ENCODE data around the gene MEMO1.

MEMO1 gene

GRCh38 chr2:31935370-31935769, 75.4 kb downstream of the MEMO1 start:
- no peak overlapping the region for H3K27ac ChIP-seq
- TF ChIP-seq ZFX (IDR thresholded peaks at IDR 0.05) = no peak
- TF ChIP-seq, protein P1, sequence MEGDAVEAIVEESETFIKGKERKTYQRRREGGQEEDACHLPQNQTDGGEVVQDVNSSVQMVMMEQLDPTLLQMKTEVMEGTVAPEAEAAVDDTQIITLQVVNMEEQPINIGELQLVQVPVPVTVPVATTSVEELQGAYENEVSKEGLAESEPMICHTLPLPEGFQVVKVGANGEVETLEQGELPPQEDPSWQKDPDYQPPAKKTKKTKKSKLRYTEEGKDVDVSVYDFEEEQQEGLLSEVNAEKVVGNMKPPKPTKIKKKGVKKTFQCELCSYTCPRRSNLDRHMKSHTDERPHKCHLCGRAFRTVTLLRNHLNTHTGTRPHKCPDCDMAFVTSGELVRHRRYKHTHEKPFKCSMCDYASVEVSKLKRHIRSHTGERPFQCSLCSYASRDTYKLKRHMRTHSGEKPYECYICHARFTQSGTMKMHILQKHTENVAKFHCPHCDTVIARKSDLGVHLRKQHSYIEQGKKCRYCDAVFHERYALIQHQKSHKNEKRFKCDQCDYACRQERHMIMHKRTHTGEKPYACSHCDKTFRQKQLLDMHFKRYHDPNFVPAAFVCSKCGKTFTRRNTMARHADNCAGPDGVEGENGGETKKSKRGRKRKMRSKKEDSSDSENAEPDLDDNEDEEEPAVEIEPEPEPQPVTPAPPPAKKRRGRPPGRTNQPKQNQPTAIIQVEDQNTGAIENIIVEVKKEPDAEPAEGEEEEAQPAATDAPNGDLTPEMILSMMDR (conservative IDR thresholded peaks at IDR 0.05) = no peak

DNA sequence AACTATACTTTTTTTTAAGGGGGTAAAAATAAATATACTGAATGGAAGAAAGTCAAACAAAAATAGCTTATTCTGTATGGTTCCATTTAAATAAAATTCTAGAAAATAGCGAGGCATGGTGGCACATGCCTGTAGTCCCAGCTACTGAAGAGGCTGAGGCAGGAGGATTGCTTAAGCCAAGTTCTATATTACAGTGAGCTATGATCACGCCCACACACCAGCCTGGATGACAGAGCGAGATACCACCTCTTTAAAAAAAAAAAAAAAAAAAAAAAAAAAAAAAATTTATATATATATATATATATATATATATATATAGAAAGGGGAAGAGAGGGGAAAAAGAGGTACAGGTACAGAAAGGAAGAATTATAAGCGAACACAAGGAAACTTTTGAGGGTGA, 77.7 kb downstream of the MEMO1 start:
- TF ChIP-seq, protein P1 (conservative IDR thresholded peaks at IDR 0.05) = no peak
- no peak overlapping the region for H3K27ac ChIP-seq

DNA sequence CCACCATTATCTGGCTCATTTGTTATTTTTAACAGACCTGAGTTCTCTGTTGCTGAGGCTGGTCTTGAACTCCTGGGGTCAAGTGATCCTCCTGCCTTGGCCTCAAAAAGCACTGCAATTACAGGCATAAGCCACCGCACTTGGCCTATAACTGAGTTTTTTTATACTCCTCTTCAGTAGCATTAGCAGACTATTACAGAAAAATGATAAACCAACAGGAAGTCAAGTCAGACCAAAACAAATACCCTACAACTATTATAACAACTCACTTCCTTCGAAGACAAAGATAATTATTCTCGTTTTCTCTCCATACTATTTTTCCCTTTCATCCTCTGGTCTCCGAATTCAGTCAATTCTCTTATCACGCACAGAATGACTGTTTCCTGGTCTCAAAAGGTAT, 78.2 kb downstream of the MEMO1 start:
- TF ChIP-seq ZFX (IDR thresholded peaks at IDR 0.05) = no peak
- TF ChIP-seq, protein P1 (conservative IDR thresholded peaks at IDR 0.05) = no peak
- no peak overlapping the region for H3K27ac ChIP-seq

- TF ChIP-seq ZFX (IDR thresholded peaks at IDR 0.05) = no peak
- TF ChIP-seq, protein P1 (conservative IDR thresholded peaks at IDR 0.05) = no peak
- H3K27ac ChIP-seq = no peak overlapping the region
These were observed 78.9 kb downstream of the MEMO1 start for GRCh38 chr2:31931916-31932315.

DNA sequence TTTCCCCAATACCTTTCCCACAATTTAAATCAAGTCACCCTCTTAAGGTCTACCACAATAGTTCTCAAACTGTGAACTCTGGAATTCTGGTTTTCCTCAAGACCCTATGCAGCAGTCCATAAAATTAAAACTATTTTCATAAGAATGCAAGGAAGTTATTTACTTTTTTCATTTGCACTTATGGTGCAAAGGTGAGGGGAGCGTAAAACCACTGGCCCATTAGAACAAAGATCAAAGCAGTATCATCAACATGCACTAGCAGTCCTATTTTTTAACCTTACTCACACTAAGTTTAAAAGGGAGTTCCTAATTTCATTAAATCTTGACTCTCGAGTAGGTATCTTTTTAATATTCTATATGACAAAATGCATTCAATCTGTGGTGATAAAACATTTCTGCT, 85.3 kb downstream of the MEMO1 start:
- H3K27ac ChIP-seq = no peak overlapping the region
- TF ChIP-seq, protein P1 (conservative IDR thresholded peaks at IDR 0.05) = no peak
- no peak for TF ChIP-seq ZFX (IDR thresholded peaks at IDR 0.05)

DNA sequence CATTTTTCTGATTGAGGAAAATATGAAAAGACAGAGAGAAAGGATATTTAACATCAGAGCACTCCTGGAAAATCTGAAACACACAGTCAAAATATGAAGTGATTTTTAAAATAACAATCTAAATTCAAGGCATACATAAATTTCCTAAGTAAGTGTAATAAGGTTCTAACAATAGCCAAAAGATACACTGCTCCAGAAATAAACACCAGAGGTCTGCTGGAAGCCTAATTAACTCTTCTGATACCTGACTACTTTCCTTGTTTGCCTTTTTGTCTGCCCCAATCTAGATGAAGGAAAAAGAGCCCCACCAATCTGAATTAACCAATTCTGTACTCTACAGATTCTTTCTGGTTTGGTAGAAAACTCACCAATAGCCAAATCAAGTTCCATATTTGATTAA, 87.1 kb downstream of the MEMO1 start:
- TF ChIP-seq, protein P1 (conservative IDR thresholded peaks at IDR 0.05) = no peak
- TF ChIP-seq ZFX (IDR thresholded peaks at IDR 0.05) = no peak
- no peak overlapping the region for H3K27ac ChIP-seq

DNA sequence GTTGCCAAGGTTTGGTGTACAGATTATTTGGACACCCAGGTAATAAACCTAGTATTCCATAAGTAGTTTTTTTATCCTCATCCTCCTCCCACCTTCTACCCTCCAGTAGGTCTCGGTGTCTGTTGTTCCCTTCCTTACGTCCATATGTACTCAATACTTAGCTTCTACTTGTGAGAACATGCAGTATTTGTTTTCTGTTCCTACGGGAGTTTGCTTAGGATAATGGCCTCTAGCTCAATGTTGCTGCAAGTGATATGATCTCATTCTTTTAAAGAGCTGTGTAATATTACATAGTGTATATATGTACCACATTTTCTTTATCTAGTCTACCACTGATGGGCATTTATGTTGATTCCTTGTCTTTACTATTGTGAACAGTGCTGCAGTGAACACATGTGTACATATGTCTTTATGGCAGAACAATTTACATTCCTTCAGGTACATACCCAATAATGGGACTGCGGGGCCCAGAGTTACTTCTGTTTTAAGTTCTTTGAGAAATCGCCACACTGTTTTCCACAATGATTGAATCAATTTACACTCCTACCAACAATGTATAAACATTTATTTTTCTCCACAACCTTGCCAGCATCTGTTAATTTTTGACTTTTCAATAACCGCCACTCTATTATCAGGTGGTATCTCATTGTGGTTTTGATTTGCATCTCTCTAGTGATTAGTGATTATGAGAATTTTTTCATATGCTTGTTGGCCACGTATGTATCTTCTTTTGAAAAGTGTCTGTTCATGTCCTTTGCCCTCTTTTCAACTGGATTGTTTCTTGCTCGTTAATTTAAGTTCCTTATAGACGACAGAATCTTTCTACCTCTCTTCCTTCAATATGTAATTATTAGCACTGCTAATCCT, 88.0 kb downstream of the MEMO1 start:
- TF ChIP-seq, protein P1 (conservative IDR thresholded peaks at IDR 0.05) = no peak
- TF ChIP-seq ZFX (IDR thresholded peaks at IDR 0.05) = no peak
- no peak overlapping the region for H3K27ac ChIP-seq
